Breast epithelium (tissue), 3 donors: ENCODE results near the gene PTPRM.

Source experiments
- POLR2A ChIP-seq: fragments of 450-650 bp; IDR thresholded peaks from one replicate; pipeline ENCODE4 v1.6.1; 2016; ENCODE audit warnings: antibody characterized with exemption, mild to moderate bottlenecking, moderate library complexity
- POLR2AphosphoS5 ChIP-seq, 3 donors: sonication (generic); formaldehyde crosslinking; IDR thresholded peaks; one replicate each; pipeline ENCODE4 v1.6.1; 2017; ENCODE audit warnings: antibody characterized with exemption in 3 of 3
- TF ChIP-seq, protein P1 (sequence below), 3 donors: fragments of 450-650 bp; IDR thresholded peaks; one replicate each; pipeline ENCODE4 v1.5.1; 2016 to 2017; ENCODE audit warnings: antibody characterized with exemption in 3 of 3, mild to moderate bottlenecking in 3 of 3, moderate library complexity in 3 of 3

DNA sequence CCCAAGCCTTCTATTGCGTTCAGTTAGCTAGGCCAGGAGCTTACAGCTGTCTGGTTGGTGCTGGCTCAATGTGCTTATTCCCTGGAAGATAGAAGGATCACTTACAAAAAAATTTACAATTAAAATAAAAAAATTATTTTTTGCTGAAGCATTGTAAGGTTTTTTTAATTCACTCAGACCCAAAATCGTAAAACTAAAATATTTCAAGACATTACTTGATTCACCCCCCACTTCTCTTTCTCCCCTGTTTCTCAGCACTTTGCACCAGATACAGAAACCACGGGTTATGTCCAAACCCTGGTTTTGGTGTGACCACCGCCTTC is 911 bp upstream of the PTPRM start:
- TF ChIP-seq, protein P1, sequence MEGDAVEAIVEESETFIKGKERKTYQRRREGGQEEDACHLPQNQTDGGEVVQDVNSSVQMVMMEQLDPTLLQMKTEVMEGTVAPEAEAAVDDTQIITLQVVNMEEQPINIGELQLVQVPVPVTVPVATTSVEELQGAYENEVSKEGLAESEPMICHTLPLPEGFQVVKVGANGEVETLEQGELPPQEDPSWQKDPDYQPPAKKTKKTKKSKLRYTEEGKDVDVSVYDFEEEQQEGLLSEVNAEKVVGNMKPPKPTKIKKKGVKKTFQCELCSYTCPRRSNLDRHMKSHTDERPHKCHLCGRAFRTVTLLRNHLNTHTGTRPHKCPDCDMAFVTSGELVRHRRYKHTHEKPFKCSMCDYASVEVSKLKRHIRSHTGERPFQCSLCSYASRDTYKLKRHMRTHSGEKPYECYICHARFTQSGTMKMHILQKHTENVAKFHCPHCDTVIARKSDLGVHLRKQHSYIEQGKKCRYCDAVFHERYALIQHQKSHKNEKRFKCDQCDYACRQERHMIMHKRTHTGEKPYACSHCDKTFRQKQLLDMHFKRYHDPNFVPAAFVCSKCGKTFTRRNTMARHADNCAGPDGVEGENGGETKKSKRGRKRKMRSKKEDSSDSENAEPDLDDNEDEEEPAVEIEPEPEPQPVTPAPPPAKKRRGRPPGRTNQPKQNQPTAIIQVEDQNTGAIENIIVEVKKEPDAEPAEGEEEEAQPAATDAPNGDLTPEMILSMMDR (IDR thresholded peaks at IDR 0.05): no peak
- TF ChIP-seq POLR2AphosphoS5 (IDR thresholded peaks at IDR 0.05) (no peak), POLR2A (no peak)
